DND-41 (cell line): ENCODE measurements around the gene DOCK3.

Source experiments
- CTCF ChIP-seq: IDR thresholded peaks from 2 replicates; pipeline ENCODE4 v1.5.1; 2012; ENCODE audit warnings: borderline replicate concordance, low read length, moderate library complexity, mild to moderate bottlenecking; ENCODE audit not compliant: poor library complexity, severe bottlenecking; ENCODE audit errors: extremely low read depth
- EZH2 ChIP-seq: IDR thresholded peaks from 3 replicates; pipeline ENCODE4 v1.6.1; 2012; ENCODE audit warnings: borderline replicate concordance, low read depth, mild to moderate bottlenecking, moderate library complexity, low read length, inconsistent platforms; ENCODE audit not compliant: severe bottlenecking

GRCh38 chr3:51354731-51355615 is 680.2 kb downstream of the DOCK3 start:
- no peak for TF ChIP-seq CTCF
- no peak for TF ChIP-seq EZH2
